H1 (cell line): ENCODE results near the gene WNT3A. TPM values are rescaled to one million over a fixed set of nuclear protein-coding genes. Genes with fewer than 3 reads are reported as not detected.
A peak's percentile ranks its signal among the peaks of the same experiment; 100 is the strongest.

Experiments
- CTCF ChIA-PET: fragments of 300-600 bp; sonication (Branson Sonifier 250); formaldehyde crosslinking; loops from one replicate; lab custom pipeline; 2021; ENCODE audit not compliant: partially characterized antibody; lab: Charles Lee
- POLR2A ChIA-PET: fragments of 300-600 bp; sonication (Branson Sonifier 250); formaldehyde crosslinking; loops from one replicate; lab custom pipeline; 2021; ENCODE audit warnings: inconsistent platforms; ENCODE audit not compliant: partially characterized antibody; lab: Charles Lee
- DNase-seq, 2 experiments: peaks; one replicate each; pipeline versions ENCODE4 v3.0.0 to v3.0.0-alpha.2; 2010 to 2022; ENCODE audit warnings: low spot score in 2 of 2, low read depth in 1 of 2, mixed read lengths in 1 of 2
- FAIRE-seq: peaks from 2 replicates; lab custom pipeline; 2011; peaks lifted over from hg19 to GRCh38; lab: Jason Lieb, UNC
- H2AFZ ChIP-seq: 2 replicates; pipeline ENCODE4 v1.8.1; 2012; ENCODE audit warnings: low read length, inconsistent platforms
- H2AK5ac ChIP-seq: 2 replicates; pipeline ENCODE4 v1.6.1; 2013; ENCODE audit warnings: low read depth, low read length
- H2BK120ac ChIP-seq: replicated peaks from 2 replicates; pipeline ENCODE3; 2013; ENCODE audit warnings: low read depth, low read length, inconsistent platforms
- H2BK12ac ChIP-seq: 2 replicates; pipeline ENCODE4 v1.6.1; 2013; ENCODE audit warnings: low read depth, low read length
- H2BK15ac ChIP-seq: 2 replicates; pipeline ENCODE4 v1.6.1; 2013; ENCODE audit warnings: low read length
- H2BK20ac ChIP-seq: 2 replicates; pipeline ENCODE4 v1.6.1; 2013; ENCODE audit warnings: low read length
- H2BK5ac ChIP-seq: 2 replicates; pipeline ENCODE4 v1.6.1; 2013; ENCODE audit warnings: low read depth, low read length
- H3K14ac ChIP-seq: 2 replicates; pipeline ENCODE4 v1.6.1; 2013; ENCODE audit warnings: inconsistent platforms; ENCODE audit not compliant: insufficient read length
- H3K18ac ChIP-seq: 2 replicates; pipeline ENCODE4 v1.6.1; 2013; ENCODE audit warnings: low read length; ENCODE audit errors: extremely low read depth
- H3K23ac ChIP-seq: 2 replicates; pipeline ENCODE4 v1.6.1; 2013; ENCODE audit warnings: inconsistent platforms; ENCODE audit not compliant: insufficient read length
- H3K23me2 ChIP-seq: 2 replicates; pipeline ENCODE4 v1.6.1; 2013; ENCODE audit warnings: low read depth, low read length
- H3K27ac ChIP-seq: 2 replicates; pipeline ENCODE4 v1.6.1; 2011; ENCODE audit warnings: low read depth, low read length, inconsistent platforms
- H3K27me3 ChIP-seq, 4 experiments: replicated peaks in 1 of 4; 1 replicate in 1 of 4; 2 replicates in 3 of 4; pipeline versions ENCODE4 v1.6.1 to v1.8.1; 2011 to 2013; ENCODE audit warnings: low read length in 3 of 4, mild to moderate bottlenecking in 3 of 4, inconsistent platforms in 2 of 4, mixed read lengths in 2 of 4, moderate library complexity in 1 of 4; ENCODE audit not compliant: control insufficient read depth in 3 of 4, insufficient read depth in 3 of 4; ENCODE audit errors: extremely low read depth in 1 of 4
- H3K36me3 ChIP-seq, 4 experiments: 2 replicates each; pipeline versions ENCODE4 v1.6.1 to v1.8.1; 2011 to 2013; ENCODE audit warnings: mild to moderate bottlenecking in 4 of 4, low read length in 3 of 4, moderate library complexity in 2 of 4, control low read depth in 1 of 4, inconsistent platforms in 1 of 4; ENCODE audit not compliant: insufficient read depth in 4 of 4, control insufficient read depth in 2 of 4
- H3K4ac ChIP-seq: replicated peaks from 2 replicates; pipeline ENCODE3; 2013; ENCODE audit warnings: low read length, low read depth, mixed read lengths, inconsistent platforms; ENCODE audit not compliant: insufficient read length
- H3K4me1 ChIP-seq, 4 experiments: replicated peaks in 1 of 4; 1 replicate in 1 of 4; 2 replicates in 3 of 4; pipeline versions ENCODE4 v1.6.1 to v1.8.1; 2011 to 2013; ENCODE audit warnings: low read length in 3 of 4, inconsistent platforms in 2 of 4, mixed read lengths in 1 of 4; ENCODE audit not compliant: insufficient read depth in 4 of 4, control insufficient read depth in 3 of 4
- H3K4me2 ChIP-seq, 2 experiments: 2 replicates each; pipeline versions ENCODE4 v1.6.1 to v1.8.1; 2011 to 2013; ENCODE audit warnings: low read depth in 2 of 2, low read length in 2 of 2, control low read depth in 1 of 2, inconsistent platforms in 1 of 2, mild to moderate bottlenecking in 1 of 2; ENCODE audit not compliant: insufficient read depth in 1 of 2
- H3K4me3 ChIP-seq, 4 experiments: fragments of 200-600, 300-600 bp in 1 of 4; sonication (generic), shearing (Covaris generic), sonication (Bioruptor Twin) in 1 of 4; 2 replicates each; pipeline versions ENCODE4 v1.5.1 to v1.8.1; 2011 to 2016; ENCODE audit warnings: low read length in 4 of 4, low read depth in 3 of 4, control low read depth in 2 of 4, inconsistent platforms in 2 of 4, mild to moderate bottlenecking in 2 of 4, mixed read lengths in 1 of 4, moderate library complexity in 1 of 4; ENCODE audit not compliant: insufficient read depth in 2 of 4; ENCODE audit errors: extremely low read depth in 1 of 4
- H3K56ac ChIP-seq: replicated peaks from 2 replicates; pipeline ENCODE3; 2013; ENCODE audit warnings: low read depth, mild to moderate bottlenecking, mixed read lengths, low read length, inconsistent platforms; ENCODE audit not compliant: insufficient read length
- H3K79me1 ChIP-seq: 2 replicates; pipeline ENCODE4 v1.6.1; 2013; ENCODE audit warnings: low read depth, low read length, control low read depth
- H3K79me2 ChIP-seq, 2 experiments: 2 replicates each; pipeline versions ENCODE4 v1.6.1 to v1.8.1; 2012 to 2013; ENCODE audit warnings: low read length in 2 of 2, mild to moderate bottlenecking in 2 of 2, inconsistent platforms in 1 of 2; ENCODE audit not compliant: insufficient read depth in 2 of 2, control insufficient read depth in 1 of 2
- H3K9ac ChIP-seq, 4 experiments: replicated peaks in 1 of 4; 1 replicate in 1 of 4; 2 replicates in 3 of 4; pipeline versions ENCODE4 v1.6.1 to v1.8.1; 2011 to 2013; ENCODE audit warnings: low read depth in 3 of 4, low read length in 3 of 4, control low read depth in 2 of 4, mild to moderate bottlenecking in 2 of 4, moderate library complexity in 2 of 4, inconsistent platforms in 1 of 4; ENCODE audit errors: extremely low read depth in 1 of 4
- H3K9me3 ChIP-seq, 2 experiments: 2 replicates each; pipeline versions ENCODE4 v1.6.1 to v1.8.1; 2012 to 2013; ENCODE audit warnings: mild to moderate bottlenecking in 2 of 2, moderate library complexity in 2 of 2, control low read depth in 1 of 2, inconsistent platforms in 1 of 2, low read depth in 1 of 2, low read length in 1 of 2, mixed read lengths in 1 of 2; ENCODE audit not compliant: insufficient read depth in 2 of 2
- H4K20me1 ChIP-seq, 2 experiments: replicated peaks in 1 of 2; 2 replicates each; pipeline versions ENCODE3 to v1.8.1; 2011 to 2013; ENCODE audit warnings: inconsistent platforms in 2 of 2, low read length in 2 of 2, mild to moderate bottlenecking in 1 of 2; ENCODE audit not compliant: insufficient read depth in 2 of 2, control insufficient read depth in 1 of 2
- H4K5ac ChIP-seq: 2 replicates; pipeline ENCODE4 v1.6.1; 2013; ENCODE audit warnings: low read length, low read depth, mixed read lengths, inconsistent platforms; ENCODE audit not compliant: insufficient read length
- H4K8ac ChIP-seq: 2 replicates; pipeline ENCODE4 v1.8.0; 2013; ENCODE audit warnings: mild to moderate bottlenecking, moderate library complexity, low read length, inconsistent platforms; ENCODE audit not compliant: insufficient read depth; ENCODE audit errors: extremely low read depth
- H4K91ac ChIP-seq: replicated peaks from 2 replicates; pipeline ENCODE3; 2013; ENCODE audit warnings: low read length, mixed read lengths, inconsistent platforms; ENCODE audit not compliant: insufficient read length
- BCL11A ChIP-seq, 2 experiments: IDR thresholded peaks; one replicate each; pipeline ENCODE4 v1.6.1; 2011; ENCODE audit warnings: low read depth in 2 of 2, low read length in 2 of 2, mild to moderate bottlenecking in 2 of 2
- CBX8 ChIP-seq: fragments of 300-800, 300-1000 bp; sonication (generic); IDR thresholded peaks from 2 replicates; pipeline ENCODE4 v1.7.1; 2016; ENCODE audit warnings: low read depth, low read length, borderline replicate concordance
- CEBPB ChIP-seq: IDR thresholded peaks from 2 replicates; pipeline ENCODE4 v1.6.1; 2012; ENCODE audit warnings: low read depth, low read length
- GABPA ChIP-seq: IDR thresholded peaks from 2 replicates; pipeline ENCODE4 v1.6.1; 2011; ENCODE audit warnings: mild to moderate bottlenecking, low read length, moderate library complexity, borderline replicate concordance; ENCODE audit not compliant: insufficient read depth
- JUND ChIP-seq: IDR thresholded peaks from 2 replicates; pipeline ENCODE4 v1.6.1; 2011; ENCODE audit warnings: mild to moderate bottlenecking, improper control_type of control experiment, low read length
- NRF1 ChIP-seq: IDR thresholded peaks from 2 replicates; pipeline ENCODE4 v1.6.1; 2011; ENCODE audit warnings: mild to moderate bottlenecking, low read depth, low read length, improper control_type of control experiment
- POLR2AphosphoS5 ChIP-seq: IDR thresholded peaks from 2 replicates; pipeline ENCODE4 v1.6.1; 2011; ENCODE audit warnings: low read depth, low read length
- RBBP5 ChIP-seq: IDR thresholded peaks from 2 replicates; pipeline ENCODE4 v1.7.1; 2012; ENCODE audit warnings: low read depth, mild to moderate bottlenecking, inconsistent platforms, low read length, moderate library complexity, borderline replicate concordance
- RFX5 ChIP-seq: IDR thresholded peaks from 2 replicates; pipeline ENCODE4 v1.6.1; 2011; ENCODE audit warnings: low read depth, low read length, improper control_type of control experiment, borderline replicate concordance
- RNF2 ChIP-seq: fragments of 200-900, 300-1000 bp; sonication (generic); IDR thresholded peaks from 2 replicates; pipeline ENCODE4 v1.7.1; 2016; ENCODE audit warnings: borderline replicate concordance, low read depth, mild to moderate bottlenecking, antibody characterized with exemption, low read length; ENCODE audit not compliant: poor library complexity, severe bottlenecking; ENCODE audit errors: missing control alignments
- SIRT6 ChIP-seq: IDR thresholded peaks from one replicate; pipeline ENCODE4 v1.7.1; 2012; ENCODE audit warnings: low read length, inconsistent platforms
- SIX5 ChIP-seq: IDR thresholded peaks from 2 replicates; pipeline ENCODE4 v1.6.1; 2011; ENCODE audit warnings: mild to moderate bottlenecking, low read depth, low read length
- SRF ChIP-seq: IDR thresholded peaks from 2 replicates; pipeline ENCODE4 v1.6.1; 2011; ENCODE audit warnings: mild to moderate bottlenecking, low read depth, low read length, moderate library complexity
- TCF12 ChIP-seq: IDR thresholded peaks from 2 replicates; pipeline ENCODE4 v1.6.1; 2011; ENCODE audit warnings: low read depth, mild to moderate bottlenecking, low read length
- TEAD4 ChIP-seq: IDR thresholded peaks from 2 replicates; pipeline ENCODE4 v1.6.1; 2012; ENCODE audit warnings: low read depth, low read length, inconsistent platforms, mixed read lengths
- polyA plus RNA-seq, 7 experiments: library from polyadenylated mRNA; depleted of rRNA in 3 of 7; stranded (reverse) in 5 of 7; unstranded in 2 of 7; fragments of >200 nt in 5 of 7; fragments of 200-250 nt in 2 of 7; gene quantifications; 1 replicate in 5 of 7; 2 replicates in 1 of 7; 4 replicates in 1 of 7; pipeline versions ENCODE4 v1.2.1 to v1.2.3, GENCODE V29; 2011 to 2013; ENCODE audit warnings: missing spikeins in 2 of 7, mixed read lengths in 2 of 7
- total RNA-seq: library from RNA; stranded (reverse); fragmentation: NEBNext Ultra II Directional; extraction: Animal tissue kit (Norgen Biotek cat#: 25700); gene quantifications from 2 replicates; pipeline ENCODE4 v1.2.1, GENCODE V29; 2021

The WNT3A gene
- total and polyA plus RNA-seq, 2 of the 8 experiments (the other 6 are each of a cell fraction or from before 2014, with no cell fraction given) = 0.08 to 0.19 TPM

- H3K18ac ChIP-seq = no peak overlapping the region
- TF ChIP-seq JUND (no peak), RBBP5 (no peak), RFX5 (no peak), GABPA (no peak), SIRT6 (no peak), SRF (no peak), CBX8 (no peak), RNF2 (no peak), TCF12 (no peak), CEBPB (no peak), BCL11A (IDR thresholded peaks at IDR 0.05; ENCODE audit: low read depth in 2 of 2, low read length in 2 of 2) (no peak), POLR2AphosphoS5 (no peak), NRF1 (no peak), TEAD4 (no peak), SIX5 (no peak)
- H3K79me1 ChIP-seq = no peaks in the 10 kb centered on the region
- H3K4me1 ChIP-seq = peaks cover 0 to 18% (median 7%) of the 10 kb centered on the region in 4 experiments; a peak in 5 of 7 replicates
- peaks cover 26% of the 10 kb centered on the region for H3K23me2 ChIP-seq
- peak overlapping the region; percentile 62 for H3K56ac ChIP-seq
- H3K9ac ChIP-seq = no peak overlapping the region
- H2AFZ ChIP-seq = no peak overlapping the region
- H2BK5ac ChIP-seq = no peak overlapping the region
- peaks cover 12 to 58% (median 40%) of the 10 kb centered on the region in 4 experiments for H3K27me3 ChIP-seq
- H3K79me2 ChIP-seq = no peaks in the 10 kb centered on the region
- H2BK12ac ChIP-seq = no peak overlapping the region
- DNase-seq (no peak), FAIRE-seq (no peak)
- CTCF ChIA-PET = interaction anchor here (4.4 kb wide), 1 partner anchor 38 kb away, joined by 20 read pairs; the partner anchor contains the start of gene WNT3A
- no peak overlapping the region for H4K91ac ChIP-seq
- no peak overlapping the region for H3K14ac ChIP-seq
- no peaks in the 10 kb centered on the region for H3K36me3 ChIP-seq
- no peak overlapping the region for H3K4ac ChIP-seq
- no peak overlapping the region for H4K5ac ChIP-seq
- no peak overlapping the region for H3K27ac ChIP-seq
- no peak overlapping the region for H3K23ac ChIP-seq
- no peak overlapping the region for H2BK15ac ChIP-seq
- POLR2A ChIA-PET = no interaction called here
- no peak overlapping the region for H2BK120ac ChIP-seq
- no peak overlapping the region for H4K8ac ChIP-seq
- H3K4me2 ChIP-seq = no peak overlapping the region
- H2AK5ac ChIP-seq = no peak overlapping the region
- H3K4me3 ChIP-seq = no peak overlapping the region
- peaks cover 2 to 14% of the 10 kb centered on the region in 2 experiments for H4K20me1 ChIP-seq
- H2BK20ac ChIP-seq = no peak overlapping the region
- H3K9me3 ChIP-seq = no peaks in the 10 kb centered on the region
These were observed 35.7 kb downstream of the WNT3A start for GRCh38 chr1:228042508-228042907.
